ENCODE data around the gene SEPTIN8. TPM values are rescaled to one million over a fixed set of nuclear protein-coding genes. Genes with fewer than 3 reads are reported as not detected.
"Not testable (repeated sequence)": the region's sequence is repeated elsewhere in the genome, so short reads cannot be mapped to it uniquely, and the experiment has no call there.

SEPTIN8 gene
- total RNA-seq, 2 experiments from 2014 or later = 21.2 to 22.2 TPM

- Mint-ChIP-seq H3K27ac (no peak overlapping the region), H3K4me1 (peaks cover 21% of the 10 kb centered on the region), H3K36me3 (no peaks in the 10 kb centered on the region), H3K27me3 (peaks cover 43% of the 10 kb centered on the region), H3K4me3 (no peak overlapping the region), H3K9me3 (no peaks in the 10 kb centered on the region)
- no peak for DNase-seq
Measured at GRCh38 chr5:132816083-132816482, 39.0 kb upstream of the SEPTIN8 start.

- Mint-ChIP-seq H3K36me3 (no peaks in the 10 kb centered on the region), H3K27ac (no peak overlapping the region), H3K27me3 (peaks cover 49% of the 10 kb centered on the region), H3K4me3 (no peak overlapping the region), H3K9me3 (no peaks in the 10 kb centered on the region), H3K4me1 (peaks cover 20% of the 10 kb centered on the region)
- DNase-seq = no peak
Measured at GRCh38 chr5:132815454-132815853, 38.4 kb upstream of the SEPTIN8 start.

- Mint-ChIP-seq H3K9me3 (no peaks in the 10 kb centered on the region), H3K36me3 (no peaks in the 10 kb centered on the region), H3K27ac (no peak overlapping the region), H3K4me1 (peaks cover 15% of the 10 kb centered on the region), H3K4me3 (no peak overlapping the region), H3K27me3 (peaks cover 51% of the 10 kb centered on the region)
- no peak for DNase-seq
Measured at GRCh38 chr5:132814503-132815294, 37.7 kb upstream of the SEPTIN8 start.

- H3K4me1 Mint-ChIP-seq = peaks cover 10% of the 10 kb centered on the region
- peaks cover 53% of the 10 kb centered on the region for H3K27me3 Mint-ChIP-seq
Measured at GRCh38 chr5:132813599-132814502, 36.8 kb upstream of the SEPTIN8 start.

GRCh38 chr5:132812781-132813598 lies 36.0 kb upstream of the SEPTIN8 start, which contains the start of gene SOWAHA:
TSS of gene SOWAHA (plus strand) at chr5:132813302. CDS start at chr5:132813622, 320 bp downstream.
- no peak for DNase-seq
- H3K4me1 Mint-ChIP-seq = peaks cover 10% of the 10 kb centered on the region
- no peak within 1 kb of the TSS for H3K27ac Mint-ChIP-seq
- no peaks in the 10 kb centered on the region for H3K36me3 Mint-ChIP-seq
- no peaks in the 10 kb centered on the region for H3K9me3 Mint-ChIP-seq
- H3K27me3 Mint-ChIP-seq = peaks cover 53% of the 10 kb centered on the region
- H3K4me3 Mint-ChIP-seq = peak within 1 kb of the TSS; percentile 59

More at GRCh38 chr5:132813599-132814502, 36.8 kb upstream of the SEPTIN8 start:
- no peaks in the 10 kb centered on the region for H3K9me3 Mint-ChIP-seq
- H3K36me3 Mint-ChIP-seq = no peaks in the 10 kb centered on the region
- peak; percentile 44 for DNase-seq
- H3K4me3 Mint-ChIP-seq = no peak overlapping the region
- no peak overlapping the region for H3K27ac Mint-ChIP-seq

GRCh38 chr5:132812123-132812765 lies 35.2 kb upstream of the SEPTIN8 start:
- Mint-ChIP-seq H3K9me3 (no peaks in the 10 kb centered on the region), H3K27me3 (peaks cover 58% of the 10 kb centered on the region), H3K4me1 (peaks cover 10% of the 10 kb centered on the region), H3K4me3 (no peak overlapping the region), H3K36me3 (no peaks in the 10 kb centered on the region), H3K27ac (no peak overlapping the region)
- no peak for DNase-seq

GRCh38 chr5:132810605-132811004 lies 33.6 kb upstream of the SEPTIN8 start:
- H3K27me3 Mint-ChIP-seq = peaks cover 60% of the 10 kb centered on the region

GRCh38 chr5:132808866-132809265 lies 31.8 kb upstream of the SEPTIN8 start:
- no peaks in the 10 kb centered on the region for H3K9me3 Mint-ChIP-seq
- H3K27me3 Mint-ChIP-seq = peaks cover 62% of the 10 kb centered on the region
- H3K36me3 Mint-ChIP-seq = no peaks in the 10 kb centered on the region
- no peak overlapping the region for H3K27ac Mint-ChIP-seq
- no peak overlapping the region for H3K4me3 Mint-ChIP-seq
- DNase-seq = no peak
- H3K4me1 Mint-ChIP-seq = peaks cover 10% of the 10 kb centered on the region

More at GRCh38 chr5:132810605-132811004, 33.6 kb upstream of the SEPTIN8 start:
- Mint-ChIP-seq H3K4me3 (no peak overlapping the region), H3K27ac (no peak overlapping the region), H3K4me1 (peaks cover 10% of the 10 kb centered on the region), H3K36me3 (no peaks in the 10 kb centered on the region), H3K9me3 (no peaks in the 10 kb centered on the region)
- DNase-seq = no peak

GRCh38 chr5:132808448-132808847 lies 31.4 kb upstream of the SEPTIN8 start:
- Mint-ChIP-seq H3K27me3 (peaks cover 67% of the 10 kb centered on the region), H3K36me3 (no peaks in the 10 kb centered on the region), H3K4me1 (peaks cover 10% of the 10 kb centered on the region), H3K27ac (no peak overlapping the region), H3K9me3 (no peaks in the 10 kb centered on the region), H3K4me3 (no peak overlapping the region)
- DNase-seq = no peak

GRCh38 chr5:132807163-132807838 lies 30.3 kb upstream of the SEPTIN8 start:
- no peak for DNase-seq
- no peak overlapping the region for H3K27ac Mint-ChIP-seq
- H3K4me1 Mint-ChIP-seq = peaks cover 2% of the 10 kb centered on the region
- no peaks in the 10 kb centered on the region for H3K36me3 Mint-ChIP-seq
- H3K27me3 Mint-ChIP-seq = peaks cover 69% of the 10 kb centered on the region
- no peak overlapping the region for H3K4me3 Mint-ChIP-seq
- H3K9me3 Mint-ChIP-seq = no peaks in the 10 kb centered on the region

GRCh38 chr5:132806804-132807162 lies 29.7 kb upstream of the SEPTIN8 start:
- H3K9me3 Mint-ChIP-seq, H3K27ac Mint-ChIP-seq, H3K4me3 Mint-ChIP-seq, H3K36me3 Mint-ChIP-seq, H3K4me1 Mint-ChIP-seq, DNase-seq: not testable (repeated sequence)
- peaks cover 69% of the 10 kb centered on the region for H3K27me3 Mint-ChIP-seq

- DNase-seq, H3K4me1 Mint-ChIP-seq, H3K27ac Mint-ChIP-seq, H3K4me3 Mint-ChIP-seq, H3K36me3 Mint-ChIP-seq, H3K9me3 Mint-ChIP-seq: not testable (repeated sequence)
- peaks cover 60% of the 10 kb centered on the region for H3K27me3 Mint-ChIP-seq
Measured at GRCh38 chr5:132805872-132806271, 28.8 kb upstream of the SEPTIN8 start.

GRCh38 chr5:132804219-132804618 lies 27.2 kb upstream of the SEPTIN8 start:
- H3K27me3 Mint-ChIP-seq = peaks cover 43% of the 10 kb centered on the region
- not testable (repeated sequence) for H3K27ac Mint-ChIP-seq, DNase-seq

GRCh38 chr5:132802685-132803066 lies 25.6 kb upstream of the SEPTIN8 start:
- not testable (repeated sequence) for H3K9me3 Mint-ChIP-seq, DNase-seq, H3K4me3 Mint-ChIP-seq, H3K27ac Mint-ChIP-seq, H3K36me3 Mint-ChIP-seq, H3K4me1 Mint-ChIP-seq
- H3K27me3 Mint-ChIP-seq = peaks cover 38% of the 10 kb centered on the region

More at GRCh38 chr5:132804219-132804618, 27.2 kb upstream of the SEPTIN8 start:
- not testable (repeated sequence) for H3K9me3 Mint-ChIP-seq, H3K4me1 Mint-ChIP-seq, H3K36me3 Mint-ChIP-seq, H3K4me3 Mint-ChIP-seq
